IMR-90 (cell line): ENCODE results near the gene EMID1. TPM values are rescaled to one million over a fixed set of nuclear protein-coding genes. Genes with fewer than 3 reads are reported as not detected.

Experiments
- ATAC-seq: fragments of 200-7000 bp; cut with Tn5 transposase; 2 replicates; pipeline ENCODE4 v1.9.1; 2020; ENCODE audit warnings: low read depth, mild to moderate bottlenecking, moderate library complexity
- BruUV-seq: library from RNA; stranded (reverse); fragments of 400-500 nt; replicated peaks from 2 replicates; lab custom pipeline; 2021; lab: Mats Ljungman, UMichigan
- CTCF ChIA-PET: fragments of 300-600 bp; formaldehyde crosslinking; extraction: SDS; loops from one replicate; lab custom pipeline; 2021; ENCODE audit warnings: antibody characterized with exemption; lab: Yijun Ruan, JAX
- POLR2A ChIA-PET: fragments of 300-600 bp; sonication (Branson Sonifier 250); formaldehyde crosslinking; loops from one replicate; lab custom pipeline; 2022; ENCODE audit warnings: antibody characterized with exemption; ENCODE audit not compliant: unreplicated experiment; lab: Charles Lee
- DNase-seq: peaks from one replicate; pipeline ENCODE4 v3.0.0; 2013
- H2AFZ ChIP-seq: replicated peaks from 2 replicates; pipeline ENCODE3; 2013; ENCODE audit warnings: low read length, mild to moderate bottlenecking; ENCODE audit not compliant: poor library complexity
- H2AK5ac ChIP-seq: 2 replicates; pipeline ENCODE4 v1.6.1; 2013; ENCODE audit warnings: low read depth, low read length, inconsistent platforms
- H2AK9ac ChIP-seq: replicated peaks from 2 replicates; pipeline ENCODE3; 2013; ENCODE audit warnings: mild to moderate bottlenecking, low read depth, low read length, moderate library complexity; ENCODE audit not compliant: poor library complexity
- H2BK120ac ChIP-seq: 2 replicates; pipeline ENCODE4 v1.6.1; 2013; ENCODE audit warnings: low read depth, low read length, inconsistent platforms
- H2BK15ac ChIP-seq: 3 replicates; pipeline ENCODE4 v1.6.1; 2013; ENCODE audit warnings: low read depth, low read length, inconsistent platforms
- H2BK20ac ChIP-seq: 2 replicates; pipeline ENCODE4 v1.6.1; 2013; ENCODE audit warnings: low read depth, mild to moderate bottlenecking, inconsistent platforms, low read length, moderate library complexity
- H2BK5ac ChIP-seq: 2 replicates; pipeline ENCODE4 v1.6.1; 2013; ENCODE audit warnings: mild to moderate bottlenecking, low read depth, low read length, inconsistent platforms; ENCODE audit not compliant: poor library complexity, severe bottlenecking
- H3K14ac ChIP-seq: replicated peaks from 2 replicates; pipeline ENCODE4 v1.6.1; 2013; ENCODE audit warnings: low read depth, low read length, inconsistent platforms
- H3K18ac ChIP-seq: 2 replicates; pipeline ENCODE4 v1.6.1; 2013; ENCODE audit warnings: low read depth, low read length, control low read depth
- H3K23ac ChIP-seq: 2 replicates; pipeline ENCODE4 v1.6.1; 2013; ENCODE audit warnings: low read depth, low read length, inconsistent platforms
- H3K27ac ChIP-seq: 2 replicates; pipeline ENCODE4 v1.5.1; 2013; ENCODE audit warnings: mild to moderate bottlenecking, control low read depth, low read length; ENCODE audit not compliant: insufficient read depth
- H3K27me3 ChIP-seq: 2 replicates; pipeline ENCODE4 v1.6.1; 2013; ENCODE audit warnings: low read length; ENCODE audit not compliant: control insufficient read depth, insufficient read depth
- H3K36me3 ChIP-seq: 2 replicates; pipeline ENCODE4 v1.6.1; 2013; ENCODE audit warnings: low read length, mixed read lengths; ENCODE audit not compliant: control insufficient read depth, insufficient read depth
- H3K4ac ChIP-seq: 2 replicates; pipeline ENCODE4 v1.6.1; 2013; ENCODE audit warnings: low read depth, low read length, inconsistent platforms
- H3K4me1 ChIP-seq: 2 replicates; pipeline ENCODE4 v1.6.1; 2013; ENCODE audit warnings: low read length, mixed read lengths; ENCODE audit not compliant: control insufficient read depth, insufficient read depth
- H3K4me2 ChIP-seq: 2 replicates; pipeline ENCODE4 v1.6.1; 2013; ENCODE audit warnings: low read depth, mild to moderate bottlenecking, control low read depth, low read length, moderate library complexity
- H3K4me3 ChIP-seq: 2 replicates; pipeline ENCODE4 v1.5.1; 2013; ENCODE audit warnings: low read depth, mild to moderate bottlenecking, control low read depth, low read length, moderate library complexity; ENCODE audit not compliant: insufficient read depth
- H3K56ac ChIP-seq: 2 replicates; pipeline ENCODE4 v1.6.1; 2013; ENCODE audit warnings: low read length, inconsistent platforms; ENCODE audit not compliant: insufficient read depth; ENCODE audit errors: extremely low read depth
- H3K79me1 ChIP-seq, 2 experiments: 2 replicates each; pipeline ENCODE4 v1.6.1; 2013; ENCODE audit warnings: low read length in 2 of 2, inconsistent platforms in 1 of 2, low read depth in 1 of 2
- H3K9ac ChIP-seq: 2 replicates; pipeline ENCODE4 v1.6.1; 2013; ENCODE audit warnings: low read depth, low read length, control low read depth
- H3K9me1 ChIP-seq: 2 replicates; pipeline ENCODE4 v1.6.1; 2013; ENCODE audit warnings: low read length, inconsistent platforms; ENCODE audit not compliant: insufficient read depth
- H3K9me3 ChIP-seq: 2 replicates; pipeline ENCODE4 v1.6.1; 2013; ENCODE audit warnings: low read length; ENCODE audit not compliant: control insufficient read depth, insufficient read depth
- H4K20me1 ChIP-seq: 2 replicates; pipeline ENCODE4 v1.6.1; 2013; ENCODE audit warnings: low read length, inconsistent platforms; ENCODE audit not compliant: insufficient read depth
- H4K5ac ChIP-seq: 2 replicates; pipeline ENCODE4 v1.6.1; 2013; ENCODE audit warnings: mild to moderate bottlenecking, low read depth, low read length, control low read depth
- H4K8ac ChIP-seq, 2 experiments: 2 replicates each; pipeline ENCODE4 v1.6.1; 2013; ENCODE audit warnings: low read depth in 2 of 2, low read length in 2 of 2, control low read depth in 1 of 2, inconsistent platforms in 1 of 2
- H4K91ac ChIP-seq: 2 replicates; pipeline ENCODE4 v1.6.1; 2013; ENCODE audit warnings: low read depth, low read length, inconsistent platforms; ENCODE audit not compliant: insufficient read depth
- BHLHE40 ChIP-seq: fragments of 150-350 bp; IDR thresholded peaks from 2 replicates; pipeline ENCODE4 v1.6.1; 2016; ENCODE audit warnings: mild to moderate bottlenecking, low read depth, low read length
- MAFK ChIP-seq: IDR thresholded peaks from 2 replicates; pipeline ENCODE4 v1.6.1; 2012; ENCODE audit warnings: low read depth, low read length, improper control_type of control experiment
- MXI1 ChIP-seq: IDR thresholded peaks from 2 replicates; pipeline ENCODE4 v1.6.1; 2012; ENCODE audit warnings: low read depth, mild to moderate bottlenecking, low read length, moderate library complexity, borderline replicate concordance
- NFE2L2 ChIP-seq: fragments of 150-350 bp; IDR thresholded peaks from 2 replicates; pipeline ENCODE4 v1.6.1; 2016; ENCODE audit warnings: low read depth, mild to moderate bottlenecking, low read length
- POLR2A ChIP-seq: IDR thresholded peaks from 2 replicates; pipeline ENCODE4 v1.6.1; 2012; ENCODE audit warnings: mild to moderate bottlenecking, low read depth, low read length
- RAD21 ChIP-seq: IDR thresholded peaks from 2 replicates; pipeline ENCODE4 v1.6.1; 2012; ENCODE audit warnings: low read length, improper control_type of control experiment
- RFX5 ChIP-seq: IDR thresholded peaks from 2 replicates; pipeline ENCODE4 v1.8.0; 2012; ENCODE audit warnings: low read depth, mild to moderate bottlenecking, low read length, moderate library complexity
- SMC3 ChIP-seq: fragments of 150-350 bp; IDR thresholded peaks from 2 replicates; pipeline ENCODE4 v1.6.1; 2016; ENCODE audit warnings: low read depth, mild to moderate bottlenecking, antibody characterized with exemption, low read length, moderate library complexity
- WGBS, 2 experiments: methylation state at CpG; one replicate each; pipeline versions ENCODE4 v1.1.5 to v1.1.7; 2013; ENCODE audit warnings: missing lambda C conversion rate in 2 of 2; ENCODE audit not compliant: insufficient read length in 1 of 2; ENCODE audit errors: extremely low coverage in 2 of 2; 5-methylcytosine and 5-hydroxymethylcytosine counted together
- dilution Hi-C: fragments of 300-500 bp; cut with HindIII; formaldehyde crosslinking; loops from one replicate; pipeline ENCODE4 v1.14.3; 2018; ENCODE audit warnings: low sequenced_read_pairs; ENCODE audit not compliant: unreplicated experiment
- in situ Hi-C: fragments of 300-500 bp; cut with MboI; formaldehyde crosslinking; loops from 3 replicates; pipeline ENCODE4 v1.14.3; 2019; ENCODE audit warnings: low sequenced_read_pairs, inconsistent platforms, mixed read lengths
- intact Hi-C: fragments of 100-400 bp; cut with micrococcal nuclease; formaldehyde crosslinking; loops from 2 replicates; pipeline ENCODE4 v1.10.0; 2022
- polyA plus RNA-seq, 3 experiments: library from polyadenylated mRNA; depleted of rRNA; stranded (reverse); fragments of >200 nt; gene quantifications; 2 replicates each; pipeline ENCODE4 v1.2.3, GENCODE V29; 2012; ENCODE audit warnings: low replicate concordance in 1 of 3
- total RNA-seq: library from RNA; depleted of rRNA; stranded (reverse); fragments of >200 nt; gene quantifications from 2 replicates; pipeline ENCODE4 v1.2.3, GENCODE V29; 2012
- TF ChIP-seq, protein P1 (sequence below): fragments of 150-350 bp; IDR thresholded peaks from 2 replicates; pipeline ENCODE4 v1.6.1; 2017; ENCODE audit warnings: mild to moderate bottlenecking, antibody characterized with exemption, low read length, low read depth

EMID1 gene
- total and polyA plus RNA-seq, 2 of the 4 experiments (the other 2 are of a cell fraction), result 0.54 to 1.3 TPM

GRCh38 chr22:29219881-29220670 lies 14.4 kb downstream of the EMID1 start (continued):
- TF ChIP-seq SMC3 (no peak), RFX5 (no peak)

- H4K91ac ChIP-seq, result no peak overlapping the region
- H2BK5ac ChIP-seq, result no peak overlapping the region
- H2AFZ ChIP-seq, result no peak overlapping the region
- H4K20me1 ChIP-seq, result no peaks in the 10 kb centered on the region; the same call in 1 of the 2 replicates
- no peak overlapping the region for H3K14ac ChIP-seq
- WGBS, 2 experiments, result 86% methylated on average over 4 of the region's 19 CpGs; no CpG with 5 or more reads in 1 of the 2 experiments
- 0 out of 2 replicates have a peak, but pooled peaks cover 2% of the 10 kb centered on the region for H3K9me1 ChIP-seq
- no peak overlapping the region for H2BK20ac ChIP-seq
- H3K9me3 ChIP-seq, result no peaks in the 10 kb centered on the region
- H3K79me1 ChIP-seq, result no peaks in the 10 kb centered on the region
- peaks cover 13% of the 10 kb centered on the region; the same call in 1 of the 2 replicates for H3K4me1 ChIP-seq
- in situ Hi-C loops, result no loop called here
- H2BK120ac ChIP-seq, result no peak overlapping the region
- H4K5ac ChIP-seq, result no peak overlapping the region
- no peaks in the 10 kb centered on the region for H3K36me3 ChIP-seq
- ChIA-PET POLR2A (no interaction called here), CTCF (no interaction called here)
- no TSS peak for BruUV-seq
- no peak overlapping the region for H3K9ac ChIP-seq
- ATAC-seq, result no peak
- no peak overlapping the region for H3K56ac ChIP-seq
- H3K27ac ChIP-seq, result no peak overlapping the region
- H3K23ac ChIP-seq, result no peak overlapping the region
- peaks cover 5% of the 10 kb centered on the region for H3K27me3 ChIP-seq
- intact Hi-C loops, result no loop called here
- H2AK9ac ChIP-seq, result no peak overlapping the region
- DNase-seq, result no peak
- H3K4ac ChIP-seq, result no peak overlapping the region
- H2BK15ac ChIP-seq, result no peak overlapping the region
- H3K4me3 ChIP-seq, result no peak overlapping the region
- no peak overlapping the region for H2AK5ac ChIP-seq
- H3K4me2 ChIP-seq, result no peak overlapping the region
- no peak overlapping the region for H4K8ac ChIP-seq
- dilution Hi-C loops, result no loop called here
- no peak overlapping the region for H3K18ac ChIP-seq
- TF ChIP-seq BHLHE40 (no peak), SMC3 (no peak), NFE2L2 (no peak), MAFK (no peak), MXI1 (no peak), RAD21 (no peak), POLR2A (no peak)
- TF ChIP-seq, protein P1, sequence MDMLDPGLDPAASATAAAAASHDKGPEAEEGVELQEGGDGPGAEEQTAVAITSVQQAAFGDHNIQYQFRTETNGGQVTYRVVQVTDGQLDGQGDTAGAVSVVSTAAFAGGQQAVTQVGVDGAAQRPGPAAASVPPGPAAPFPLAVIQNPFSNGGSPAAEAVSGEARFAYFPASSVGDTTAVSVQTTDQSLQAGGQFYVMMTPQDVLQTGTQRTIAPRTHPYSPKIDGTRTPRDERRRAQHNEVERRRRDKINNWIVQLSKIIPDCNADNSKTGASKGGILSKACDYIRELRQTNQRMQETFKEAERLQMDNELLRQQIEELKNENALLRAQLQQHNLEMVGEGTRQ, result no peak
These were observed 18.6 kb downstream of the EMID1 start for GRCh38 chr22:29224121-29224858.
